H1 (cell line): ENCODE measurements around the gene CRYGB. TPM values are rescaled to one million over a fixed set of nuclear protein-coding genes. Genes with fewer than 3 reads are reported as not detected.

Source experiments
- CTCF ChIA-PET: fragments of 300-600 bp; sonication (Branson Sonifier 250); formaldehyde crosslinking; loops from one replicate; lab custom pipeline; 2021; ENCODE audit not compliant: partially characterized antibody; lab: Charles Lee
- POLR2A ChIA-PET: fragments of 300-600 bp; sonication (Branson Sonifier 250); formaldehyde crosslinking; loops from one replicate; lab custom pipeline; 2021; ENCODE audit warnings: inconsistent platforms; ENCODE audit not compliant: partially characterized antibody; lab: Charles Lee
- DNase-seq, 2 experiments: peaks; one replicate each; pipeline versions ENCODE4 v3.0.0 to v3.0.0-alpha.2; 2010 to 2022; ENCODE audit warnings: low spot score in 2 of 2, low read depth in 1 of 2, mixed read lengths in 1 of 2
- FAIRE-seq: peaks from 2 replicates; lab custom pipeline; 2011; peaks lifted over from hg19 to GRCh38; lab: Jason Lieb, UNC
- H2AFZ ChIP-seq: 2 replicates; pipeline ENCODE4 v1.8.1; 2012; ENCODE audit warnings: low read length, inconsistent platforms
- H2AK5ac ChIP-seq: 2 replicates; pipeline ENCODE4 v1.6.1; 2013; ENCODE audit warnings: low read depth, low read length
- H2BK120ac ChIP-seq: replicated peaks from 2 replicates; pipeline ENCODE3; 2013; ENCODE audit warnings: low read depth, low read length, inconsistent platforms
- H2BK12ac ChIP-seq: 2 replicates; pipeline ENCODE4 v1.6.1; 2013; ENCODE audit warnings: low read depth, low read length
- H2BK15ac ChIP-seq: 2 replicates; pipeline ENCODE4 v1.6.1; 2013; ENCODE audit warnings: low read length
- H2BK20ac ChIP-seq: 2 replicates; pipeline ENCODE4 v1.6.1; 2013; ENCODE audit warnings: low read length
- H2BK5ac ChIP-seq: 2 replicates; pipeline ENCODE4 v1.6.1; 2013; ENCODE audit warnings: low read depth, low read length
- H3K14ac ChIP-seq: 2 replicates; pipeline ENCODE4 v1.6.1; 2013; ENCODE audit warnings: inconsistent platforms; ENCODE audit not compliant: insufficient read length
- H3K18ac ChIP-seq: 2 replicates; pipeline ENCODE4 v1.6.1; 2013; ENCODE audit warnings: low read length; ENCODE audit errors: extremely low read depth
- H3K23ac ChIP-seq: 2 replicates; pipeline ENCODE4 v1.6.1; 2013; ENCODE audit warnings: inconsistent platforms; ENCODE audit not compliant: insufficient read length
- H3K23me2 ChIP-seq: 2 replicates; pipeline ENCODE4 v1.6.1; 2013; ENCODE audit warnings: low read depth, low read length
- H3K27ac ChIP-seq: 2 replicates; pipeline ENCODE4 v1.6.1; 2011; ENCODE audit warnings: low read depth, low read length, inconsistent platforms
- H3K27me3 ChIP-seq, 4 experiments: replicated peaks in 1 of 4; 1 replicate in 1 of 4; 2 replicates in 3 of 4; pipeline versions ENCODE4 v1.6.1 to v1.8.1; 2011 to 2013; ENCODE audit warnings: low read length in 3 of 4, mild to moderate bottlenecking in 3 of 4, inconsistent platforms in 2 of 4, mixed read lengths in 2 of 4, moderate library complexity in 1 of 4; ENCODE audit not compliant: control insufficient read depth in 3 of 4, insufficient read depth in 3 of 4; ENCODE audit errors: extremely low read depth in 1 of 4
- H3K36me3 ChIP-seq, 4 experiments: 2 replicates each; pipeline versions ENCODE4 v1.6.1 to v1.8.1; 2011 to 2013; ENCODE audit warnings: mild to moderate bottlenecking in 4 of 4, low read length in 3 of 4, moderate library complexity in 2 of 4, control low read depth in 1 of 4, inconsistent platforms in 1 of 4; ENCODE audit not compliant: insufficient read depth in 4 of 4, control insufficient read depth in 2 of 4
- H3K4ac ChIP-seq: replicated peaks from 2 replicates; pipeline ENCODE3; 2013; ENCODE audit warnings: low read length, low read depth, mixed read lengths, inconsistent platforms; ENCODE audit not compliant: insufficient read length
- H3K4me1 ChIP-seq, 4 experiments: replicated peaks in 1 of 4; 1 replicate in 1 of 4; 2 replicates in 3 of 4; pipeline versions ENCODE4 v1.6.1 to v1.8.1; 2011 to 2013; ENCODE audit warnings: low read length in 3 of 4, inconsistent platforms in 2 of 4, mixed read lengths in 1 of 4; ENCODE audit not compliant: insufficient read depth in 4 of 4, control insufficient read depth in 3 of 4
- H3K4me2 ChIP-seq, 2 experiments: 2 replicates each; pipeline versions ENCODE4 v1.6.1 to v1.8.1; 2011 to 2013; ENCODE audit warnings: low read depth in 2 of 2, low read length in 2 of 2, control low read depth in 1 of 2, inconsistent platforms in 1 of 2, mild to moderate bottlenecking in 1 of 2; ENCODE audit not compliant: insufficient read depth in 1 of 2
- H3K4me3 ChIP-seq, 4 experiments: fragments of 200-600, 300-600 bp in 1 of 4; sonication (generic), shearing (Covaris generic), sonication (Bioruptor Twin) in 1 of 4; 2 replicates each; pipeline versions ENCODE4 v1.5.1 to v1.8.1; 2011 to 2016; ENCODE audit warnings: low read length in 4 of 4, low read depth in 3 of 4, control low read depth in 2 of 4, inconsistent platforms in 2 of 4, mild to moderate bottlenecking in 2 of 4, mixed read lengths in 1 of 4, moderate library complexity in 1 of 4; ENCODE audit not compliant: insufficient read depth in 2 of 4; ENCODE audit errors: extremely low read depth in 1 of 4
- H3K56ac ChIP-seq: replicated peaks from 2 replicates; pipeline ENCODE3; 2013; ENCODE audit warnings: low read depth, mild to moderate bottlenecking, mixed read lengths, low read length, inconsistent platforms; ENCODE audit not compliant: insufficient read length
- H3K79me1 ChIP-seq: 2 replicates; pipeline ENCODE4 v1.6.1; 2013; ENCODE audit warnings: low read depth, low read length, control low read depth
- H3K79me2 ChIP-seq, 2 experiments: 2 replicates each; pipeline versions ENCODE4 v1.6.1 to v1.8.1; 2012 to 2013; ENCODE audit warnings: low read length in 2 of 2, mild to moderate bottlenecking in 2 of 2, inconsistent platforms in 1 of 2; ENCODE audit not compliant: insufficient read depth in 2 of 2, control insufficient read depth in 1 of 2
- H3K9ac ChIP-seq, 4 experiments: replicated peaks in 1 of 4; 1 replicate in 1 of 4; 2 replicates in 3 of 4; pipeline versions ENCODE4 v1.6.1 to v1.8.1; 2011 to 2013; ENCODE audit warnings: low read depth in 3 of 4, low read length in 3 of 4, control low read depth in 2 of 4, mild to moderate bottlenecking in 2 of 4, moderate library complexity in 2 of 4, inconsistent platforms in 1 of 4; ENCODE audit errors: extremely low read depth in 1 of 4
- H3K9me3 ChIP-seq, 2 experiments: 2 replicates each; pipeline versions ENCODE4 v1.6.1 to v1.8.1; 2012 to 2013; ENCODE audit warnings: mild to moderate bottlenecking in 2 of 2, moderate library complexity in 2 of 2, control low read depth in 1 of 2, inconsistent platforms in 1 of 2, low read depth in 1 of 2, low read length in 1 of 2, mixed read lengths in 1 of 2; ENCODE audit not compliant: insufficient read depth in 2 of 2
- H4K20me1 ChIP-seq, 2 experiments: replicated peaks in 1 of 2; 2 replicates each; pipeline versions ENCODE3 to v1.8.1; 2011 to 2013; ENCODE audit warnings: inconsistent platforms in 2 of 2, low read length in 2 of 2, mild to moderate bottlenecking in 1 of 2; ENCODE audit not compliant: insufficient read depth in 2 of 2, control insufficient read depth in 1 of 2
- H4K5ac ChIP-seq: 2 replicates; pipeline ENCODE4 v1.6.1; 2013; ENCODE audit warnings: low read length, low read depth, mixed read lengths, inconsistent platforms; ENCODE audit not compliant: insufficient read length
- H4K8ac ChIP-seq: 2 replicates; pipeline ENCODE4 v1.8.0; 2013; ENCODE audit warnings: mild to moderate bottlenecking, moderate library complexity, low read length, inconsistent platforms; ENCODE audit not compliant: insufficient read depth; ENCODE audit errors: extremely low read depth
- H4K91ac ChIP-seq: replicated peaks from 2 replicates; pipeline ENCODE3; 2013; ENCODE audit warnings: low read length, mixed read lengths, inconsistent platforms; ENCODE audit not compliant: insufficient read length
- ATF2 ChIP-seq: IDR thresholded peaks from 2 replicates; pipeline ENCODE4 v1.6.1; 2012; ENCODE audit warnings: low read length, inconsistent platforms
- E2F6 ChIP-seq: IDR thresholded peaks from 2 replicates; pipeline ENCODE4 v1.6.1; 2012; ENCODE audit warnings: inconsistent platforms
- JUN ChIP-seq: IDR thresholded peaks from 2 replicates; pipeline ENCODE4 v1.6.1; 2011; ENCODE audit warnings: low read depth, mild to moderate bottlenecking, improper control_type of control experiment, low read length
- JUND ChIP-seq: IDR thresholded peaks from 2 replicates; pipeline ENCODE4 v1.6.1; 2011; ENCODE audit warnings: mild to moderate bottlenecking, improper control_type of control experiment, low read length
- KDM4A ChIP-seq: IDR thresholded peaks from one replicate; pipeline ENCODE4 v1.7.1; 2012; ENCODE audit warnings: low read depth, mild to moderate bottlenecking, moderate library complexity, low read length, inconsistent platforms; ENCODE audit not compliant: severe bottlenecking
- MAFK ChIP-seq: IDR thresholded peaks from 2 replicates; pipeline ENCODE4 v1.6.1; 2012; ENCODE audit warnings: low read depth, mild to moderate bottlenecking, improper control_type of control experiment, low read length
- RXRA ChIP-seq: IDR thresholded peaks from 2 replicates; pipeline ENCODE4 v1.6.1; 2011; ENCODE audit warnings: low read depth, mild to moderate bottlenecking, low read length, moderate library complexity; ENCODE audit not compliant: insufficient read depth
- SIX5 ChIP-seq: IDR thresholded peaks from 2 replicates; pipeline ENCODE4 v1.6.1; 2011; ENCODE audit warnings: mild to moderate bottlenecking, low read depth, low read length
- TCF12 ChIP-seq: IDR thresholded peaks from 2 replicates; pipeline ENCODE4 v1.6.1; 2011; ENCODE audit warnings: low read depth, mild to moderate bottlenecking, low read length
- WGBS, 2 experiments: shearing (Covaris generic) in 1 of 2; methylation state at CpG; one replicate each; pipeline versions ENCODE4 v1.1.6 to v1.1.7; 2013 to 2015; ENCODE audit warnings: low lambda C conversion rate in 2 of 2, mixed read lengths in 2 of 2, inconsistent platforms in 1 of 2, low coverage in 1 of 2, missing lambda C conversion rate in 1 of 2; ENCODE audit not compliant: insufficient replicate concordance in 2 of 2, insufficient coverage in 1 of 2, insufficient read length in 1 of 2; ENCODE audit errors: extremely low coverage in 1 of 2, missing lambda C conversion rate in 1 of 2; 5-methylcytosine and 5-hydroxymethylcytosine counted together
- polyA plus RNA-seq, 7 experiments: library from polyadenylated mRNA; depleted of rRNA in 3 of 7; stranded (reverse) in 5 of 7; unstranded in 2 of 7; fragments of >200 nt in 5 of 7; fragments of 200-250 nt in 2 of 7; gene quantifications; 1 replicate in 5 of 7; 2 replicates in 1 of 7; 4 replicates in 1 of 7; pipeline versions ENCODE4 v1.2.1 to v1.2.3, GENCODE V29; 2011 to 2013; ENCODE audit warnings: missing spikeins in 2 of 7, mixed read lengths in 2 of 7
- total RNA-seq: library from RNA; stranded (reverse); fragmentation: NEBNext Ultra II Directional; extraction: Animal tissue kit (Norgen Biotek cat#: 25700); gene quantifications from 2 replicates; pipeline ENCODE4 v1.2.1, GENCODE V29; 2021

Gene CRYGB
- total and polyA plus RNA-seq, 2 of the 8 experiments (the other 6 are each of a cell fraction or from before 2014, with no cell fraction given) = 0.38 TPM; not detected in 1

- Histone ChIP-seq H2BK120ac (no peak overlapping the region), H2AFZ (no peak overlapping the region), H4K91ac (peak overlapping the region; percentile 44), H3K36me3 (no peaks in the 10 kb centered on the region), H2AK5ac (no peak overlapping the region), H3K18ac (no peak overlapping the region), H4K8ac (no peak overlapping the region), H3K27me3 (no peaks in the 10 kb centered on the region; a peak in 1 of 7 replicates), H3K14ac (no peak overlapping the region), H3K4me2 (no peak overlapping the region), H4K5ac (no peak overlapping the region), H3K79me2 (no peaks in the 10 kb centered on the region), H2BK20ac (no peak overlapping the region), H3K79me1 (no peaks in the 10 kb centered on the region), H2BK5ac (no peak overlapping the region), H3K23ac (no peak overlapping the region), H3K27ac (no peak overlapping the region), H3K4me3 (no peak overlapping the region), H3K9ac (no peak overlapping the region), H3K56ac (no peak overlapping the region), H3K23me2 (no peaks in the 10 kb centered on the region), H2BK15ac (no peak overlapping the region), H3K4me1 (peaks cover 2 to 6% (median 2%) of the 10 kb centered on the region in 4 experiments; a peak in 4 of 7 replicates), H4K20me1 (no peaks in the 10 kb centered on the region), H3K9me3 (no peaks in the 10 kb centered on the region), H3K4ac (peak overlapping the region; percentile 19), H2BK12ac (no peak overlapping the region)
- DNase-seq (peak in 1 of 2 experiments; percentile 42), FAIRE-seq (peak; percentile 78)
- POLR2A ChIA-PET = interaction anchor here (0.6 to 1.9 kb wide), 3 partner anchors 11 to 1262 kb away, joined by 3 to 11 read pairs (median 3); partner anchors contain the start of gene IDH1
- CTCF ChIA-PET = interaction anchor here (0.9 to 4.6 kb wide), 35 partner anchors 10 to 199 kb away, joined by 3 to 38 read pairs (median 5); partner anchors contain the start of genes C2orf80, CRYGB, CRYGC and CRYGD
- WGBS, 2 experiments = 67% methylated on average over 10 of the region's 10 CpGs; no CpG with 5 or more reads in 1 of the 2 experiments
- no peak for TF ChIP-seq TCF12
- no peak for TF ChIP-seq RXRA
- no peak for TF ChIP-seq JUND
- TF ChIP-seq E2F6 = no peak
- TF ChIP-seq KDM4A = no peak
- no peak for TF ChIP-seq ATF2
- no peak for TF ChIP-seq JUN
- no peak for TF ChIP-seq MAFK
- TF ChIP-seq SIX5 = no peak
Measured at GRCh38 chr2:208101716-208102631, 44.0 kb downstream of the CRYGB start.
